ENCODE data around the gene PHLPP1.

Gene PHLPP1

GRCh38 chr18:62996566-62996965 is 281.2 kb downstream of the PHLPP1 start:
- Histone ChIP-seq H3K36me3 (ENCODE audit: low read depth) (no peaks in the 10 kb centered on the region), H3K27me3 (ENCODE audit: insufficient read depth, poor library complexity, severe bottlenecking) (no peaks in the 10 kb centered on the region), H3K4me1 (ENCODE audit: insufficient read depth, poor library complexity, severe bottlenecking) (no peaks in the 10 kb centered on the region), H3K4me3 (ENCODE audit: severe bottlenecking) (no peak overlapping the region), H3K27ac (ENCODE audit: poor library complexity, severe bottlenecking) (no peak overlapping the region), H3K9me3 (ENCODE audit: severe bottlenecking) (no peaks in the 10 kb centered on the region)
- DNase-seq (ENCODE audit: low spot score) (no peak), ATAC-seq (ENCODE audit: low read depth) (no peak)
- no peak for TF ChIP-seq CTCF (IDR thresholded peaks at IDR 0.05; ENCODE audit: poor library complexity, severe bottlenecking)

GRCh38 chr18:62997076-62997475 is 281.7 kb downstream of the PHLPP1 start:
- Histone ChIP-seq H3K27me3 (ENCODE audit: insufficient read depth, poor library complexity, severe bottlenecking) (no peaks in the 10 kb centered on the region), H3K4me1 (ENCODE audit: insufficient read depth, poor library complexity, severe bottlenecking) (no peaks in the 10 kb centered on the region), H3K4me3 (ENCODE audit: severe bottlenecking) (no peak overlapping the region), H3K9me3 (ENCODE audit: severe bottlenecking) (no peaks in the 10 kb centered on the region), H3K36me3 (ENCODE audit: low read depth) (no peaks in the 10 kb centered on the region), H3K27ac (ENCODE audit: poor library complexity, severe bottlenecking) (no peak overlapping the region)
- TF ChIP-seq CTCF (IDR thresholded peaks at IDR 0.05; ENCODE audit: poor library complexity, severe bottlenecking): no peak
- ATAC-seq (ENCODE audit: low read depth): no peak
- DNase-seq (ENCODE audit: low spot score): no peak

DNA sequence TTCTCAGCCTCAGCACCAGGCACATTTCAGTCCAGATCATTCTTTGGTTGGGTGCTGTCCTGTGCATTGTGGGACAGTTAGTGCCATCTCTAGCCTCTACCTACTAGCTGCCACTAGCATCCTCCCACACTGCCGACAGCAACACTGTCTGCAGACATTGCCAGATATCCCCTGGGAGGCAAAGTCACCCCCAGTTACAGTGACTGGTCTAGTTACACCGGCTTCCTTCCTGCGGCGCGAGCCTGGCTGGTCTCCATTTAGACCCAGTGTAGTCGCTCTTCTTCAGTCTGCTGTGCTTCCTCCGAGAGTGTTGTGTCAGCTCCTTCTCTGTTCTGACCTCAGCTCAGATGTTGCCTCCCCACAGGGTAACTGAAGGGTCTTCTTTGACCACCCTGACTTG is 283.1 kb downstream of the PHLPP1 start:
- Histone ChIP-seq H3K36me3 (ENCODE audit: low read depth) (no peaks in the 10 kb centered on the region), H3K27ac (ENCODE audit: poor library complexity, severe bottlenecking) (no peak overlapping the region), H3K4me1 (ENCODE audit: insufficient read depth, poor library complexity, severe bottlenecking) (no peaks in the 10 kb centered on the region), H3K4me3 (ENCODE audit: severe bottlenecking) (no peak overlapping the region), H3K27me3 (ENCODE audit: insufficient read depth, poor library complexity, severe bottlenecking) (no peaks in the 10 kb centered on the region), H3K9me3 (ENCODE audit: severe bottlenecking) (no peaks in the 10 kb centered on the region)
- no peak for TF ChIP-seq CTCF (IDR thresholded peaks at IDR 0.05; ENCODE audit: poor library complexity, severe bottlenecking)
- ATAC-seq (ENCODE audit: low read depth): no peak
- DNase-seq (ENCODE audit: low spot score): no peak

DNA sequence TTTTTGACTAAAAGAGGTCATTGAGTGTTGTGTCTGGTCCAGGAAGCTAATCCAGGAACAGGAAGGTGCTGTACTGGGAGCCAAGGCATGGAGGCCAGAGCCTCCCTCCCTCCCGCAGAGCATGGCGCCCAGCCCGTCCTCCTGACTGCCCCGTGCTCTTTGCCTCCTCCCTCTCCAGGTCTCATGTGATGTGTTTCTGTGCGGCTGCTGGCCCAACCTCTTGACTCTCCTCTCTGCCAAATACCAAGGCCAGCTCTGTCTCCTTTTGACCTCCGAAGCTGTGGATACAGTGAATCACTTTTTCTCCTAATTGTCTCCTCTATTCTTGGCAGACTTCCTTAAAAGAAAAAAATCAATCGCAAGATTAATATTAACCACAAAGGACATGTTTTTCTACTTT is 284.1 kb downstream of the PHLPP1 start:
- no peaks in the 10 kb centered on the region for H3K9me3 ChIP-seq (ENCODE audit: severe bottlenecking)
- no peak overlapping the region for H3K4me3 ChIP-seq (ENCODE audit: severe bottlenecking)
- H3K4me1 ChIP-seq (ENCODE audit: insufficient read depth, poor library complexity, severe bottlenecking): no peaks in the 10 kb centered on the region
- ATAC-seq (ENCODE audit: low read depth): no peak
- no peak overlapping the region for H3K27ac ChIP-seq (ENCODE audit: poor library complexity, severe bottlenecking)
- H3K27me3 ChIP-seq (ENCODE audit: insufficient read depth, poor library complexity, severe bottlenecking): no peaks in the 10 kb centered on the region
- TF ChIP-seq CTCF (IDR thresholded peaks at IDR 0.05; ENCODE audit: poor library complexity, severe bottlenecking): no peak
- H3K36me3 ChIP-seq (ENCODE audit: low read depth): no peaks in the 10 kb centered on the region
- no peak for DNase-seq (ENCODE audit: low spot score)

- no peaks in the 10 kb centered on the region for H3K36me3 ChIP-seq (ENCODE audit: low read depth)
- no peaks in the 10 kb centered on the region for H3K4me1 ChIP-seq (ENCODE audit: insufficient read depth, poor library complexity, severe bottlenecking)
- ATAC-seq (ENCODE audit: low read depth): no peak
- no peak for DNase-seq (ENCODE audit: low spot score)
- TF ChIP-seq CTCF (IDR thresholded peaks at IDR 0.05; ENCODE audit: poor library complexity, severe bottlenecking): no peak
- no peak overlapping the region for H3K27ac ChIP-seq (ENCODE audit: poor library complexity, severe bottlenecking)
- no peaks in the 10 kb centered on the region for H3K9me3 ChIP-seq (ENCODE audit: severe bottlenecking)
- no peaks in the 10 kb centered on the region for H3K27me3 ChIP-seq (ENCODE audit: insufficient read depth, poor library complexity, severe bottlenecking)
- no peak overlapping the region for H3K4me3 ChIP-seq (ENCODE audit: severe bottlenecking)
Measured at GRCh38 chr18:62999921-63000320, 284.6 kb downstream of the PHLPP1 start.
